SK-N-SH treated with all-trans-retinoic acid at 6 μM for 48 hours (cell line): ENCODE data around the gene YY2.
"Not testable (repeated sequence)": the region's sequence is repeated elsewhere in the genome, so short reads cannot be mapped to it uniquely, and the experiment has no call there.

ENCODE experiments used
- ATAC-seq: fragments of 200-7000 bp; cut with Tn5 transposase; 3 replicates; pipeline ENCODE4 v1.9.1; 2020; ENCODE audit warnings: mild to moderate bottlenecking, moderate library complexity
- CREB5 ChIP-seq: fragments of 250-450 bp; sonication (Bioruptor Pico); IDR thresholded peaks from 2 replicates; pipeline ENCODE4 v1.5.1; 2020; ENCODE audit warnings: low read depth, mild to moderate bottlenecking, moderate library complexity
- CSDC2 ChIP-seq: fragments of 250-450 bp; sonication (Bioruptor Pico); IDR thresholded peaks from 2 replicates; pipeline ENCODE4 v1.5.0; 2020; ENCODE audit warnings: mild to moderate bottlenecking, moderate library complexity
- CSRNP3 ChIP-seq: fragments of 250-450 bp; sonication (Bioruptor Pico); IDR thresholded peaks from 2 replicates; pipeline ENCODE4 v1.5.1; 2021; ENCODE audit warnings: mild to moderate bottlenecking, moderate library complexity
- ESRRG ChIP-seq: fragments of 250-450 bp; sonication (Bioruptor Pico); IDR thresholded peaks from 2 replicates; pipeline ENCODE4 v1.6.1; 2021; ENCODE audit warnings: mild to moderate bottlenecking
- GLIS3 ChIP-seq: fragments of 250-450 bp; sonication (Bioruptor Pico); IDR thresholded peaks from 2 replicates; pipeline ENCODE4 v1.5.0; 2020; ENCODE audit warnings: mild to moderate bottlenecking, moderate library complexity
- ISL1 ChIP-seq: fragments of 250-450 bp; sonication (Bioruptor Pico); IDR thresholded peaks from 2 replicates; pipeline ENCODE4 v2.1.2; 2022; ENCODE audit warnings: mild to moderate bottlenecking, moderate library complexity
- OSR1 ChIP-seq: fragments of 250-450 bp; sonication (Bioruptor Pico); IDR thresholded peaks from 2 replicates; pipeline ENCODE4 v1.8.0; 2022; ENCODE audit warnings: moderate library complexity, mild to moderate bottlenecking, inconsistent platforms
- PATZ1 ChIP-seq: fragments of 250-450 bp; sonication (Bioruptor Pico); IDR thresholded peaks from 2 replicates; pipeline ENCODE4 v1.8.0; 2020; ENCODE audit warnings: mild to moderate bottlenecking, moderate library complexity, borderline replicate concordance
- PPARA ChIP-seq: fragments of 250-450 bp; sonication (Bioruptor Pico); IDR thresholded peaks from 2 replicates; pipeline ENCODE4 v1.5.0; 2020; ENCODE audit warnings: mild to moderate bottlenecking, borderline replicate concordance
- RARB ChIP-seq: fragments of 250-450 bp; sonication (Bioruptor Pico); IDR thresholded peaks from 2 replicates; pipeline ENCODE4 v1.8.0; 2021; ENCODE audit warnings: mild to moderate bottlenecking, moderate library complexity
- TCF4 ChIP-seq: fragments of 250-450 bp; sonication (Bioruptor Pico); IDR thresholded peaks from 2 replicates; pipeline ENCODE4 v1.8.0; 2021; ENCODE audit warnings: mild to moderate bottlenecking, moderate library complexity, borderline replicate concordance
- TOX ChIP-seq: fragments of 250-450 bp; sonication (Bioruptor Pico); IDR thresholded peaks from 2 replicates; pipeline ENCODE4 v1.8.0; 2021; ENCODE audit warnings: mild to moderate bottlenecking, moderate library complexity, borderline replicate concordance
- TSHZ2 ChIP-seq: fragments of 250-450 bp; sonication (Bioruptor Pico); IDR thresholded peaks from 2 replicates; pipeline ENCODE4 v1.5.0; 2020; ENCODE audit warnings: mild to moderate bottlenecking, moderate library complexity
- ZFP3 ChIP-seq: fragments of 250-450 bp; sonication (Bioruptor Pico); IDR thresholded peaks from 2 replicates; pipeline ENCODE4 v1.5.0; 2020; ENCODE audit warnings: mild to moderate bottlenecking, moderate library complexity
- ZFP30 ChIP-seq: fragments of 450-650 bp; formaldehyde crosslinking; IDR thresholded peaks from 2 replicates; pipeline ENCODE4 v1.5.0; 2022; ENCODE audit warnings: mild to moderate bottlenecking, moderate library complexity
- ZNF565 ChIP-seq: fragments of 450-650 bp; formaldehyde crosslinking; conservative IDR thresholded peaks from 2 replicates; pipeline ENCODE4 v1.5.0; 2020; ENCODE audit warnings: low read depth, mild to moderate bottlenecking, moderate library complexity
- ZNF70 ChIP-seq: fragments of 450-650 bp; formaldehyde crosslinking; IDR thresholded peaks from 2 replicates; pipeline ENCODE4 v1.5.0; 2020; ENCODE audit warnings: mild to moderate bottlenecking, moderate library complexity
- ZNF8 ChIP-seq: fragments of 450-650 bp; formaldehyde crosslinking; IDR thresholded peaks from 2 replicates; pipeline ENCODE4 v1.5.0; 2020; ENCODE audit warnings: mild to moderate bottlenecking, moderate library complexity

YY2 gene

GRCh38 chrX:21813612-21814368 lies 42.0 kb upstream of the YY2 start:
- no peak for ATAC-seq
- TF ChIP-seq CREB5 (no peak), PPARA (CRISPR knock-in tag) (no peak), CSDC2 (CRISPR knock-in tag) (no peak), TCF4 (CRISPR knock-in tag) (no peak), OSR1 (no peak), ISL1 (CRISPR knock-in tag) (no peak), ESRRG (CRISPR knock-in tag) (no peak), PATZ1 (CRISPR knock-in tag) (no peak), ZFP30 (CRISPR knock-in tag) (no peak), TSHZ2 (CRISPR knock-in tag) (no peak), ZFP3 (CRISPR knock-in tag) (no peak)

- ATAC-seq: no peak
- no peak for TF ChIP-seq PPARA (CRISPR knock-in tag)
Observed at GRCh38 chrX:21816136-21816535, 39.7 kb upstream of the YY2 start.

GRCh38 chrX:21820170-21820569 lies 35.6 kb upstream of the YY2 start:
- not testable (repeated sequence) for ATAC-seq

GRCh38 chrX:21821875-21822274 lies 33.9 kb upstream of the YY2 start:
- no peak for ATAC-seq
- TF ChIP-seq RARB: no peak
- no peak for TF ChIP-seq TOX (CRISPR knock-in tag)
- no peak for TF ChIP-seq ZNF8 (CRISPR knock-in tag)
- TF ChIP-seq CREB5: no peak
- no peak for TF ChIP-seq PATZ1 (CRISPR knock-in tag)
- TF ChIP-seq CSDC2 (CRISPR knock-in tag): no peak
- TF ChIP-seq CSRNP3 (CRISPR knock-in tag): no peak
- no peak for TF ChIP-seq ZNF565 (CRISPR knock-in tag)
- TF ChIP-seq ZFP3 (CRISPR knock-in tag): no peak
- TF ChIP-seq TCF4 (CRISPR knock-in tag): no peak
- TF ChIP-seq ZNF70: no peak
- TF ChIP-seq GLIS3 (CRISPR knock-in tag): no peak
